ENCODE data around the gene CACNB3.

CACNB3 gene

DNA sequence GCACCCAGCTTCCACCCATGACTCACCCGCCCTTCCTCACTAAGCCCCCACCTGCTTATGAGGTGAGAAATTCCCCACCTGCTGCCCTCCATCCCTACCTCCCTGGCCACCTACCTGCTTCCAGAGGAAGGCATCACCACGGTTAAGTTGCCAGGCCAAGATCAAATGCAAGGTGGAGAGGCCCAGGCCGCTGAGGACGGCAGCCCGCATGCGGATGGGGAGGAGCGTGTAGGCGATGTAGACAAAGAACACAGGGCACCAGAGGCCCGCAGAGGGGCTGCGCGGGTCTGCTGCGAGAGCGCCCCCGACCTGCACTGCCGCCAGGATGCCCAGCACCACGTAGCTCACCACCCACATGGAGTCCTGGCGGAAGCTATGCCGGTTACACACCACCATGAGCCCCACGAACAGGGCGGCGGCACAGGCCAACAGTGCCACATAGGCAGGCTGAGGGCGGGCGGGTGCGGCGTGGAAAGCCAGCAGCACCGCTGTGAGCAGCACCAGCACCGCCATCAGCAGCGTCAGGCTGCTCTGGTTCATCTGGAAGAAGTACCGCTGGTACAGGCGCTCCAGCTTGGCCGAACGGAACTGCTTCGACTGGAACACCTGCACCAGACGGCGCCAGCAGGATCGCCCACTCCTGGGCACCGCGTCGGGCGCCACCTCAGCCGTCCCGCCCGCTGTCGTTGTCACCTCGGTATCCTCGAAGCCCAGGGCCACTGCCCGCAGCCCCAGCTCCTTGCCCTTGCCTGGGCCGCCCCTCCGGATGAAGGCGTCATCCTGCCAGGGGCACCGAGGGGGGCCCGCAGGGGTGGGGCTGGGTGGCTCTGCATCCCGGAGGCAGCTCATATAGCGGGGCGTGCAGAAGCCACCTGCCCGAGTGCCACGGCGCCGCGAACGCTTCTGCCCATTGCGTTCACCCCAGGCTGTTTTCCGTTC, 35.6 kb upstream of the CACNB3 start:
- TF ChIP-seq ZFX (IDR thresholded peaks at IDR 0.05; ENCODE audit: borderline replicate concordance): no peak
- TF ChIP-seq, protein P1, sequence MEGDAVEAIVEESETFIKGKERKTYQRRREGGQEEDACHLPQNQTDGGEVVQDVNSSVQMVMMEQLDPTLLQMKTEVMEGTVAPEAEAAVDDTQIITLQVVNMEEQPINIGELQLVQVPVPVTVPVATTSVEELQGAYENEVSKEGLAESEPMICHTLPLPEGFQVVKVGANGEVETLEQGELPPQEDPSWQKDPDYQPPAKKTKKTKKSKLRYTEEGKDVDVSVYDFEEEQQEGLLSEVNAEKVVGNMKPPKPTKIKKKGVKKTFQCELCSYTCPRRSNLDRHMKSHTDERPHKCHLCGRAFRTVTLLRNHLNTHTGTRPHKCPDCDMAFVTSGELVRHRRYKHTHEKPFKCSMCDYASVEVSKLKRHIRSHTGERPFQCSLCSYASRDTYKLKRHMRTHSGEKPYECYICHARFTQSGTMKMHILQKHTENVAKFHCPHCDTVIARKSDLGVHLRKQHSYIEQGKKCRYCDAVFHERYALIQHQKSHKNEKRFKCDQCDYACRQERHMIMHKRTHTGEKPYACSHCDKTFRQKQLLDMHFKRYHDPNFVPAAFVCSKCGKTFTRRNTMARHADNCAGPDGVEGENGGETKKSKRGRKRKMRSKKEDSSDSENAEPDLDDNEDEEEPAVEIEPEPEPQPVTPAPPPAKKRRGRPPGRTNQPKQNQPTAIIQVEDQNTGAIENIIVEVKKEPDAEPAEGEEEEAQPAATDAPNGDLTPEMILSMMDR (IDR thresholded peaks at IDR 0.05): no peak

DNA sequence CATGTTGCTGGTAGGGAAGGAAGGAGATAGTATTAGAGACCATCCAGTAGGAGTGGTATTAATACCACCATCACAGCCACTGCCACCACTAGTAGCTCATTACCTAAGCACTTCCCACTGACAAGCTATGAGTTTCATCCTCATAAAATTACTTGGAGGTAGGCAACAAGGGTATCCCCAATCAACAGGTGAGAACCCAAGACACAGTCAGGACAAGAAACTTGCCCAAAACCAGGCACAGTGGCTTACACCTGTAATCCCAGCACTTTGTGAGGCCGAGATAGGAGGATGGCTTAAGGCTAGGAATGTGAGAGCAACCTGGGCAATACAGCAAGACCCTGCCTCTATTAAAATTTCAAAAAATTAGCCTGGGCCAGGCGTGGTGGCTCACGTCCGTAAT, 34.9 kb upstream of the CACNB3 start:
- peak overlapping the region; percentile 95; the same call in 1 of the 2 replicates for H3K27ac ChIP-seq
- TF ChIP-seq, protein P1 (IDR thresholded peaks at IDR 0.05): no peak

More for the DNA sequence above, 35.6 kb upstream of the CACNB3 start:
- H3K27ac ChIP-seq: peak overlapping the region; percentile 95

DNA sequence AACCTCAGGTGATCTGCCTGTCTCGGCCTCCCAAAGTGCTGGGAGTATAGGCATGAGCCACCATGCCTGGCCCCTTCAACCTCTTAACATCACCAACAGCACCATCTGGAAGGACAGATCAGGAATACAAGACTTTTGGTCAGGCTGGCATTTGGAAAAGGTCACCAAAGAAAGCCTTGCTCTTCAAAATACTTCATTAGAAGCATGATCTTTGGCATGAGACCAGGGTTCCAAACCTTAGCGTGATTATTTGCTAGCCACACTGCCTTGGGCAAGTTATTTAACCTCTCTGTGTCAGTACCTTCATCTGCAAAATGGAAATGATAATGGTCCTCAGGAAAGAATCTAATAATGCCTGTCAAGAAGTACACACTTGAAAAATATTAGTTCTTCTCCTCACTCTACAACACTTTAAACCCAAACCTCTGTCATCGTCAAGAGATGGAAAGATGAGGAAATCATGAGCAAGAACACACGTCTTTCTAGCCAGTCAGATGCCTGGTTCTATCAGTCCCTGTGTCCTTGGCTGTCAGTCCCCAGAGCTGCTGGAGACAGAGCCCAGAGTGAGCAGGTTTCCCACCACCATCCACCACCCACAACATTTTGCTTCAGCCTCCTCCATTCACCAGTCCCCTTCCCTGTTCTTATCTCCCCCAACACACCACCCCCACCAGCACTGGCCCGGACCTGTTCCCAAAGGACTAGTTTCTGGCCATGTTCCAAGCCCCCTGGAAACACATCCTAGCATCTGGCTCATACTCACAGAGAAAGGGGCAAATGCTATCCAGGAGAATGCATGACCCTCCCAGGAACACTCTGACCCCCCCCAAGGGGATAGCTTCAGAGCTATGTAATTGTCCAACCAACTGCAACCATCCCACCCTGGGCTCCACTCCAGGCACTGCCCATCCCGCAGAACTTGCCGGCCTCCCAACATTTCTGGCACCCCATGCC, 31.4 kb upstream of the CACNB3 start:
- H3K27ac ChIP-seq: peak overlapping the region; percentile 95
- TF ChIP-seq, protein P1 (IDR thresholded peaks at IDR 0.05): no peak
- TF ChIP-seq ZFX (IDR thresholded peaks at IDR 0.05; ENCODE audit: borderline replicate concordance): no peak

DNA sequence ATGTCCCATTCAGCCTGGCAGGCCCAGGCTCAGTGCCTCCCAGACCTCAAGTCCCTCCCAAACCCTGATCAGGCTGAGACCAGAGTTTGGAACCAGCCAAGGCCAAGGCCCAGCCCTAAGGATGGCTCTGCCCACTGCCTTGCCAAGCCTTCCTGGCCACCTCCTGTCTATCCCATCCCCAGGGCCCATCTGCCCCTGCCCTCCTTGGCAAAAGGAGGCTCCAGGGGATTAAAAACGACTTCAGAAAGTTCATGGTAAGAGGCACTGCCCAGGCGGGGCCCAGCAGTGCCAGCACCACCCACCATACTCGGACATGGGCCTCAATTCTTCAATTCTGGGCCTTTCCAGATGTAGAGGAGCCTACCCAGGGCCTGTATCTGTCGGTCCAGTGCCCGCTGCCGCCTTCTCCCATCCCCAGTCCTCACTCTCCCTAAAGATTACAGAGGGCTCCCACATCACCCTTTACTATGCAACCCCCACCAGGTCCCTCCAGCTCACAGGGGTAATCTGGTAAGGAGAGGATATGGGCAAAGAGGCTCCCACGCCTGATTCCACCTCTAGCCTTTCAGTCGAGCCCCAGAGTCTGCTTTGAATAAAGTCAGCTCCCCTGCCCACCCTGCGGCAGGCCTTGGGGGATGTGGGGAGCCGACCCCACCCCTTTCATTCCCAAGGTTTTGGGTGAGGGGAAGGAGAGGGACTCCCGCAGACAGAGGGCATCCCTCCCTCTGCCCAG, 30.3 kb upstream of the CACNB3 start:
- TF ChIP-seq ZFX (IDR thresholded peaks at IDR 0.05; ENCODE audit: borderline replicate concordance): no peak
- TF ChIP-seq, protein P1 (IDR thresholded peaks at IDR 0.05): no peak
- H3K27ac ChIP-seq: peak overlapping the region; percentile 95

DNA sequence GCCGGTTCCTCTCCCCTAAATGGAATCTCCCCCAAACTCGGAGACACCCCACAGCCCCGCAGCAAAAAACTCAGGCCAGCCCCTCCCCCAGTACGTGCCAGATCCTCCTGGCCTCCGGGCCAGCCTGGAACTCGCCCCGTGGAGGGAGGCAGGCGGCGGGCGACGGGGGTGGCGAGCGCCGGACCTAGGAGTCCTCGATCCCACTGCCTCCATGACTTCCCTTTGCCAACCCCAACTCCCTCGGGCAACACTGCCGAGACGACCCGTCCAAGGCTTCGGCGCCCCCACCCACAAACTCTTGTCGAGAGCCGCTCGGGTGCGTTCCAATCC, 29.8 kb upstream of the CACNB3 start:
- H3K27ac ChIP-seq: peak overlapping the region; percentile 95
- TF ChIP-seq, protein P1 (IDR thresholded peaks at IDR 0.05): no peak
- TF ChIP-seq ZFX (IDR thresholded peaks at IDR 0.05; ENCODE audit: borderline replicate concordance): no peak

DNA sequence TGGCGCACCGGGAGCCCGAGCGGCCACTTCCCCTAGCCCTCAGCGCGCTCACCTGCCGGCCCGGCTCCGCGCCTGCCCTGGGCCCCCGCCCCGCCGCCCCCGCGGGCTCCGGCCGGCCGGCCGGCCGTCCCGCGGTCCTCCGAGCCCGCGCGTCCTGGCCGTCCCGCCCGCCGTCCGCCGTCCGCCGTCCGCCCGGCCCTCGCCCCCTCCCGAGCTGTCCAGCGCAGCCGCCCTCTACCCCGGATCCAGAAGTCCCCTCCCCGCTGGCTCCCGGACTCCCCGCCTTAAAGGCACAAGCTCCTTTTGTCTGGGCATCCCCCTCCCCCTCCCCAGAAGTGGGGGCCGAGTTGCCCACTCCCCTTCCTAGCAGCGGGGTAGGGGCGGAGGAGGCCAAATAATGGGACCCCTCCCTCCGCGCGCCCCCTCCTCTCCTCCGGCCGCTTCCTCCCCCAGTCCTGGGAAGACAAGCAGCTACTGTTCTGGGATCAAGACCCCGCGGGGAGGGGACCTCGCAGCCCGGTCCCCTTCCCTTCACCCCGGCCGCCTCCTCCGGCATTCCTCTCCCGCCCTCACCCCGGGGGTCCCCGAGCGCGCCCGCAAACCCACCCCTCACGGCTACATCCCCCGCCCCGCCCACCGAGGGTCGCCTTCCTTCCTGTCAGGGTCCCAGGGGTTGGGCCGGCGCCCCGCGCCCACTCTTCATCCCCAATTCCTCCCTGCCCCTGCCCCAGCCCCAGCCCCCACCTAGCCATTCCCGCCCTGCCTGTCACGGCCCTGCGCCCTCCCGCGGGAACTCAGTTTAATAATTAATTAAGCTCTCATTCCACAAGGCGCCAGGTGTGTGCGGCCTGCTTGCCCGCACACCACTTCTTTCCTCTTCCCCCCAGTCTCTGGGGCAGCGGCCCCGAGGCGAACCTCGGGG, 29.2 kb upstream of the CACNB3 start, which contains the start of gene ADCY6:
Gene ADCY6 (minus strand): TSS at position 236 of the 922 bp plus-strand sequence. CDS start 5,655 bp downstream, outside the sequence.
- TF ChIP-seq, protein P1 (IDR thresholded peaks at IDR 0.05): 0 out of 2 replicates have a peak, but pooled peaks have one; percentile 9
- no peak for TF ChIP-seq ZFX (IDR thresholded peaks at IDR 0.05; ENCODE audit: borderline replicate concordance)
- peak within 1 kb of the TSS; percentile 95 for H3K27ac ChIP-seq

Data from 22Rv1 (cell line).